ENCODE measurements around the gene TSHZ2. TPM values are rescaled to one million over a fixed set of nuclear protein-coding genes. Genes with fewer than 3 reads are reported as not detected.
"Not testable (repeated sequence)": the region's sequence is repeated elsewhere in the genome, so short reads cannot be mapped to it uniquely, and the experiment has no call there.

Gene TSHZ2
- total and polyA plus RNA-seq, 2 donors (not counting 1 experiment from before 2014, with no cell fraction given): 1.00 to 5.7 TPM

- peaks cover 8% of the 10 kb centered on the region for H3K4me1 Mint-ChIP-seq
- Histone ChIP-seq H3K27me3 (replicated peaks in 1 of 4; ENCODE audit: control extremely low read depth in 1 of 4, control insufficient read depth in 3 of 4, insufficient read depth in 4 of 4, low read length in 3 of 4) (no peaks in the 10 kb centered on the region), H3K4me1 (ENCODE audit: control insufficient read depth in 2 of 2, insufficient read depth in 2 of 2, low read length in 2 of 2) (no peaks in the 10 kb centered on the region), H3K9ac (ENCODE audit: low read length) (no peak overlapping the region), H3K36me3 (replicated peaks in 1 of 2; ENCODE audit: control extremely low read depth in 1 of 2, control insufficient read depth in 1 of 2, extremely low read depth in 1 of 2, insufficient read depth in 2 of 2, low read length in 1 of 2) (no peaks in the 10 kb centered on the region), H3K4me3 (ENCODE audit: control extremely low read depth in 1 of 5, extremely low read depth in 1 of 5, insufficient read depth in 1 of 5, low read depth in 2 of 5, low read length in 4 of 5) (no peak overlapping the region), H3K4me2 (replicated peaks; ENCODE audit: low read depth, low read length, poor library complexity, severe bottlenecking) (no peak overlapping the region), H3K9me3 (ENCODE audit: control extremely low read depth in 1 of 3, control insufficient read depth in 2 of 3, insufficient read depth in 1 of 3, low read length in 2 of 3) (peaks cover 0 to 4% (median 0%) of the 10 kb centered on the region in 3 donors), H2AFZ (ENCODE audit: insufficient read depth, low read depth, low read length, poor library complexity, severe bottlenecking) (no peak overlapping the region), H3K27ac (ENCODE audit: low read length in 2 of 2) (no peak overlapping the region), H3K79me2 (ENCODE audit: control insufficient read depth, insufficient read depth, low read length) (no peaks in the 10 kb centered on the region), H4K20me1 (ENCODE audit: control insufficient read depth, insufficient read depth, low read length, poor library complexity, severe bottlenecking) (no peaks in the 10 kb centered on the region)
- CTCF ChIA-PET: no interaction called here
- peaks cover 21% of the 10 kb centered on the region for H3K27me3 Mint-ChIP-seq
- ATAC-seq (ENCODE audit: low read depth) (no peak), DNase-seq (peak; percentile 26)
- intact Hi-C loops (cut with micrococcal nuclease): no loop called here
- WGBS (ENCODE audit: insufficient coverage): no CpG with 5 or more reads among the region's 5 CpGs
- H3K27ac Mint-ChIP-seq: no peak overlapping the region
- no peak for TF ChIP-seq EZH2 (IDR thresholded peaks at IDR 0.05; ENCODE audit: borderline replicate concordance, insufficient read depth, low read depth, low read length, poor library complexity, severe bottlenecking)
- TF ChIP-seq CTCF (IDR thresholded peaks at IDR 0.05): no peak
- no peaks in the 10 kb centered on the region for H3K9me3 Mint-ChIP-seq (ENCODE audit: insufficient read depth)
- POLR2A ChIA-PET: no interaction called here
- no peak overlapping the region for H3K4me3 Mint-ChIP-seq
Observed at GRCh38 chr20:53468587-53468986, 496.4 kb downstream of the TSHZ2 start.

GRCh38 chr20:53472859-53473258, 500.7 kb downstream of the TSHZ2 start:
- H3K4me3 Mint-ChIP-seq; H2AFZ ChIP-seq (ENCODE audit: insufficient read depth, low read depth, low read length, poor library complexity, severe bottlenecking); H3K9me3 ChIP-seq (ENCODE audit: control extremely low read depth in 1 of 3, control insufficient read depth in 2 of 3, insufficient read depth in 1 of 3, low read length in 2 of 3); H4K20me1 ChIP-seq (ENCODE audit: control insufficient read depth, insufficient read depth, low read length, poor library complexity, severe bottlenecking); DNase-seq; POLR2A ChIA-PET; H3K79me2 ChIP-seq (ENCODE audit: control insufficient read depth, insufficient read depth, low read length); intact Hi-C loops (cut with micrococcal nuclease); ATAC-seq (ENCODE audit: low read depth); H3K4me2 ChIP-seq (replicated peaks; ENCODE audit: low read depth, low read length, poor library complexity, severe bottlenecking); H3K9ac ChIP-seq (ENCODE audit: low read length); H3K27ac ChIP-seq (ENCODE audit: low read length in 2 of 2); H3K27me3 ChIP-seq (replicated peaks in 1 of 4; ENCODE audit: control extremely low read depth in 1 of 4, control insufficient read depth in 3 of 4, insufficient read depth in 4 of 4, low read length in 3 of 4); H3K4me1 Mint-ChIP-seq; CTCF ChIA-PET; H3K9me3 Mint-ChIP-seq (ENCODE audit: insufficient read depth); H3K27ac Mint-ChIP-seq; H3K4me3 ChIP-seq (ENCODE audit: control extremely low read depth in 1 of 5, extremely low read depth in 1 of 5, insufficient read depth in 1 of 5, low read depth in 2 of 5, low read length in 4 of 5); H3K36me3 ChIP-seq (replicated peaks in 1 of 2; ENCODE audit: control extremely low read depth in 1 of 2, control insufficient read depth in 1 of 2, extremely low read depth in 1 of 2, insufficient read depth in 2 of 2, low read length in 1 of 2); H3K4me1 ChIP-seq (ENCODE audit: control insufficient read depth in 2 of 2, insufficient read depth in 2 of 2, low read length in 2 of 2): not testable (repeated sequence)
- WGBS (ENCODE audit: insufficient coverage): 100% methylated on average over 5 of the region's 18 CpGs
- H3K27me3 Mint-ChIP-seq: peaks cover 11% of the 10 kb centered on the region
